ENCODE measurements around the gene PPP1R12C.

- TF ChIP-seq CTCF (IDR thresholded peaks at IDR 0.05) (no peak), ZFX (IDR thresholded peaks at IDR 0.05; ENCODE audit: borderline replicate concordance) (no peak)
Measured at GRCh38 chr19:55113570-55114039, 3.8 kb downstream of the PPP1R12C start.
